GM12891 (cell line): ENCODE data around the gene FILIP1.
"Not testable (repeated sequence)": the region's sequence is repeated elsewhere in the genome, so short reads cannot be mapped to it uniquely, and the experiment has no call there.

Source experiments
- POLR2A ChIP-seq: IDR thresholded peaks from 2 replicates; pipeline ENCODE4 v1.6.1; 2011; ENCODE audit warnings: low read depth, low read length, control low read depth
- POLR2AphosphoS5 ChIP-seq: IDR thresholded peaks from 2 replicates; pipeline ENCODE4 v1.6.1; 2011; ENCODE audit warnings: low read depth, low read length, control low read depth
- POU2F2 ChIP-seq: IDR thresholded peaks from 2 replicates; pipeline ENCODE4 v1.6.1; 2011; ENCODE audit warnings: low read depth, mild to moderate bottlenecking, control low read depth, low read length, moderate library complexity
- SPI1 ChIP-seq: IDR thresholded peaks from 2 replicates; pipeline ENCODE4 v1.6.1; 2011; ENCODE audit warnings: low read depth, low read length, control low read depth

DNA sequence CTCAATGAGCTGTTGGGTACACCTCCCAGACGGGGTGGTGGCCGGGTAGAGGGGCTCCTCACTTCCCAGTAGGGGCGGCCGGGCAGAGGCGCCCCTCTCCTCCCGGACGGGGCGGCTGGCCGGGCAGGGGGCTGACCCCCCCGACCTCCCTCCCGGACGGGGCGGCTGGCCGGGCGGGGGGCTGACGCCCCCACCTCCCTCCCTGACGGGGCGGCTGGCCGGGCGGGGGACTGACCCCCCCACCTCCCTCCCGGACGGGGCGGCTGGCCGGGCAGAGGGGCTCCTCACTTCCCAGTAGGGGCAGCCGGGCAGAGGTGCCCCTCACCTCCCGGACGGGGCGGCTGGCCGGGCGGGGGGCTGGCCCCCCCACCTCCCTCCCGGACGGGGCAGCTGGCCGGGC is 52.1 kb downstream of the FILIP1 start:
- TF ChIP-seq POLR2A, SPI1, POLR2AphosphoS5, POU2F2: not testable (repeated sequence)
